HG02571 (cell line): ENCODE data around the gene OPRM1.
"Not testable (repeated sequence)": the region's sequence is repeated elsewhere in the genome, so short reads cannot be mapped to it uniquely, and the experiment has no call there.

Experiments
- ATAC-seq: cut with Tn5 transposase; IDR thresholded peaks from one replicate; pipeline ENCODE4 v1.9.1; 2021; ENCODE audit warnings: mild to moderate bottlenecking, moderate library complexity; ENCODE audit not compliant: unreplicated experiment

The OPRM1 gene

GRCh38 chr6:154234019-154234772 lies 195.2 kb downstream of the OPRM1 start:
- ATAC-seq = peak; percentile 52

GRCh38 chr6:154236646-154237301 lies 197.7 kb downstream of the OPRM1 start:
- no peak for ATAC-seq

GRCh38 chr6:154238831-154239230 lies 199.8 kb downstream of the OPRM1 start:
- no peak for ATAC-seq

GRCh38 chr6:154239392-154239791 lies 200.4 kb downstream of the OPRM1 start:
- ATAC-seq = no peak

GRCh38 chr6:154241061-154241460 lies 202.0 kb downstream of the OPRM1 start:
- not testable (repeated sequence) for ATAC-seq

GRCh38 chr6:154241581-154241980 lies 202.5 kb downstream of the OPRM1 start:
- no peak for ATAC-seq

GRCh38 chr6:154242617-154243357 lies 203.7 kb downstream of the OPRM1 start:
- no peak for ATAC-seq

- no peak for ATAC-seq
Observed at GRCh38 chr6:154243793-154244750, 205.0 kb downstream of the OPRM1 start.

GRCh38 chr6:154245506-154245905 lies 206.5 kb downstream of the OPRM1 start:
- no peak for ATAC-seq

- ATAC-seq = no peak
Observed at GRCh38 chr6:154246723-154247118, 207.7 kb downstream of the OPRM1 start.

- ATAC-seq = no peak
Observed at GRCh38 chr6:154247119-154247861, 208.2 kb downstream of the OPRM1 start.

- ATAC-seq = peak; percentile 60
Observed at GRCh38 chr6:154249499-154250298, 210.7 kb downstream of the OPRM1 start.

- ATAC-seq = no peak
Observed at GRCh38 chr6:154251116-154251515, 212.1 kb downstream of the OPRM1 start.

- ATAC-seq = no peak
Observed at GRCh38 chr6:154252678-154253077, 213.6 kb downstream of the OPRM1 start.

- ATAC-seq = no peak
Observed at GRCh38 chr6:154257067-154257466, 218.0 kb downstream of the OPRM1 start.

GRCh38 chr6:154258064-154258757 lies 219.2 kb downstream of the OPRM1 start:
- ATAC-seq = peak; percentile 71

GRCh38 chr6:154261688-154262397 lies 222.8 kb downstream of the OPRM1 start:
- ATAC-seq = no peak

- ATAC-seq = no peak
Observed at GRCh38 chr6:154266560-154267099, 227.6 kb downstream of the OPRM1 start.
